Daoy (cell line): ENCODE measurements around the gene CAP1. TPM values are rescaled to one million over a fixed set of nuclear protein-coding genes. Genes with fewer than 3 reads are reported as not detected.
"Not testable (repeated sequence)": the region's sequence is repeated elsewhere in the genome, so short reads cannot be mapped to it uniquely, and the experiment has no call there.

Experiments used
- DNase-seq: peaks from one replicate; pipeline ENCODE4 v3.0.0-alpha.2; 2015; ENCODE audit warnings: low read depth
- total RNA-seq: library from RNA; depleted of rRNA; stranded (reverse); fragments of >200 nt; shearing (Covaris generic); gene quantifications from 2 replicates; pipeline ENCODE4 v1.2.3, GENCODE V29; 2014

The CAP1 gene
- total RNA-seq, 1 experiment from 2014 or later = 451 TPM

DNA sequence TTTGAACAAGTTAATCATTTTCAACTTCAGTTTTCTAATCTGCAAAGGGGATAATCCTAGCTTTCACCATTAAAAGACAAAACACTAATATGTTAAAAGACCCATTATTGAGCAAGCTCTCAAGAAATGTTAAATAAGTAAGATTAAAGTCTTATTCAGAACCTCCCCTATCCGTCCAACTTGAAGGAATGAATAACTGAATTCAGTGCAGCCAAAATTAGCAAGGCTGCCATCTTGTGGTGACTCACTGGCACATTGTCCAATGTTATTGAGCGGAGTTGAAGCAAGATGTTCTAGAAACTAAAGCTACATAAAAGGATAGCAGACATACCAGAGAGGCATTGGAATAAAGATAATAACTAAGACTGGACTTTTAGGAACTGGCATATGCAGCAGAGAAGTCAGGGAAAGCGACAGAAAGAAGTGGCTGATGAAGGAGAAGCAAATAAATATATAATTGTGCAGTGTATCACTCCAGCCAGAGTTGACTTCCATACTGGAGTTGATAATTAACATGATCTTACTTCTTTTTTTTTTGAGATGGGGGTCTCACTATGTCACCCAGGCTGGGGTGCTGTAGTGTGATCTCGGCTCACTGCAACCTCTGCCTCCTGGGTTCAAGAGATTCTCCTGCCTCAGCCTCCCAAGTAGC lies 8.2 kb upstream of the CAP1 start:
- DNase-seq = peak; percentile 54

DNA sequence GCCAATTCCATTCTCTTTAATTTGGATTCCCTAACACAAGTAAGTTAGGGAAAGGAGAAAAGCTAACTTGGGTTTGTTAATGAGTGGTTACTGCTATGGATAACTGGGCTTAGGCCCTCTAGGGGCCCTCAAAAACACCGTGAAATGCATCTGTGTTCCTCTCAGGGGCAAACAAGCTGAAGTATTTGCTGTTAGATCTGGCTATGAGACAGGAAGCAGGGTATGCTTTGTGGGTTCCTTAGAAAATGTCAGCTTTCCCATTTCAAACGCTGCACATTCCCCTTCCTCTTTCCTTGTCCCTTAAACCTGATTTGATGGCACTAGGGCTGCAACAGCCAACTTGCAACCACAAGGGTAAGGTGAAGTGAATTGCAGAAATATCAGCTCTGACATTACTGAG lies 5.7 kb upstream of the CAP1 start:
- DNase-seq = no peak

DNA sequence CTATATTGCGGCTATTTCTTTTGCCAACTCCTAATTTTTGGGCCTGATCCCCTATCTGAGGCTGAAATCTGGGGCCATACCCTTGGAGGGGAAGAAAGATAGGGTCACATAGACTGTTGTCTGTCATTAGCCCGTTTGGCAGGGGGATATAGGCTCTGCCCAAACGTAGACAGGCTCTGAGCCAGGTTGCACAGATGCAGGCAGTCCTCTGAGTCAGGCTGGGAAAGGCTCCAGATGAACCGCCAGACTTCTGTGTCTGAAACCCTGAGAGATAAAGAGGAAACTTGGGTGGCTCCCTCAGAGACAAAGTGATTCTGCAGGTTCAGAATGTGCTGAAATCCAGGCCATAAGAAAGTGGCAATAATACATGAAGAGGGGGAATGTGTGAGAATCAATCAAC lies 4.0 kb upstream of the CAP1 start:
- peak; percentile 83 for DNase-seq

DNA sequence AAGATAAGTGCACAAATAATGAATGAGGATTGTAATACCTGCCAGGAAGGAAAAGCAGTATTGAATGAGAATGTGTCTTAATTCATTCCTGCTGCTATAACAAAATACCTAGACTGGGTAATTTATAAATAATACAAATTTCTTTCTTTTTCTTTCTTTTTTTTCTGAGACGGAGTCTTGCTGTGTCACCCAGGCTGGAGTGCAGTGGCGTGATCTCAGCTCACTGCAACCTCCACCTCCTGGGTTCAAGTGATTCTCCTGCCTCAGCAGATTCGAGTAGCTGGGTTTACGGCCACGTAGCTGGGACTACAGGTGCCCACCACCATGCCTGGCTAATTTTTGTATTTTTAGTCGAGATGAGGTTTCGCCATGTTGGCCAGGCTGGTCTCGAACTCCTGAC lies 3.3 kb upstream of the CAP1 start:
- not testable (repeated sequence) for DNase-seq

DNA sequence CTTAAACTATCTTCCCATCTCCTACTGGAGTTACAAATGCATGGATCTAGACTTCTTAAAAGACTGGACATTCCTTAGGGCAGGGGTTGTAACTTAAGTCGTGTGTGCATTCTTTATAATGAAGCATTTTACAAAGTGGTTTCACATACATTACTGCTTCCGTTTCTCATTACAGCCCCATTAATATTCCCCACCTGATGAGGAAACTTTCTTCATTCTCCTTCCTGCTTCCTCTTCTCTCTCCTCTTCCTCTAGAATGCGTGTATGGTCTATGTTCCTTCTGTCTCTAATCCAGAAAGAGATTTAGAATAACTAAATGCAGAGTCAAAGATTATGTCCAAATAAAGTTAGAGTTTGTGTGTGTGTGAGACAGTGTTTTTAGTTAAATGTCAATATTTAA lies 1.8 kb upstream of the CAP1 start:
- DNase-seq = no peak

DNA sequence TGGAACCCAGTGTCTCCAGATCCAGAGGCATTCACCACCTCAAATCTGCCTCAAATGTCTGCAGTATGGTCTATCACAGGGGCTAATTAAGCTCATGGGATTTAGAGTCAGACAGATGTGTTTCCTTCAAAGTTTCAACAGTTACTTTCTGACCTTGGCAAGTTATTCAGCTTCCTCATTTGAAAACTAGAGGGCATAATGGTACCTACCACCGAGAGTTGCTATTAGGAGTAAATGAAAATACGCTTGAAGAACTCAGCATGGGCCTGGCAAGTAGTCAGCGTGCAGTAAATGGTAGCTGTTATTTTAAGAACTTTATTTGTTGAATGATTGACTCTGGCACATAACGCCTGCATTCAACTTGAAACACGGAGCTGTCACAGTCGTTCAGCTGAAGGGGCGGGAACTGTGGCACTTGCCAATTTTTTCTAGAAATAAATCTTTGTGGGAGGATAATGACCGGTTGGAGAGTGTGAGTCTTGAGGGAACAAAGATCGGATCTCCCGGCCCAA lies 1.2 kb upstream of the CAP1 start:
- no peak for DNase-seq

DNA sequence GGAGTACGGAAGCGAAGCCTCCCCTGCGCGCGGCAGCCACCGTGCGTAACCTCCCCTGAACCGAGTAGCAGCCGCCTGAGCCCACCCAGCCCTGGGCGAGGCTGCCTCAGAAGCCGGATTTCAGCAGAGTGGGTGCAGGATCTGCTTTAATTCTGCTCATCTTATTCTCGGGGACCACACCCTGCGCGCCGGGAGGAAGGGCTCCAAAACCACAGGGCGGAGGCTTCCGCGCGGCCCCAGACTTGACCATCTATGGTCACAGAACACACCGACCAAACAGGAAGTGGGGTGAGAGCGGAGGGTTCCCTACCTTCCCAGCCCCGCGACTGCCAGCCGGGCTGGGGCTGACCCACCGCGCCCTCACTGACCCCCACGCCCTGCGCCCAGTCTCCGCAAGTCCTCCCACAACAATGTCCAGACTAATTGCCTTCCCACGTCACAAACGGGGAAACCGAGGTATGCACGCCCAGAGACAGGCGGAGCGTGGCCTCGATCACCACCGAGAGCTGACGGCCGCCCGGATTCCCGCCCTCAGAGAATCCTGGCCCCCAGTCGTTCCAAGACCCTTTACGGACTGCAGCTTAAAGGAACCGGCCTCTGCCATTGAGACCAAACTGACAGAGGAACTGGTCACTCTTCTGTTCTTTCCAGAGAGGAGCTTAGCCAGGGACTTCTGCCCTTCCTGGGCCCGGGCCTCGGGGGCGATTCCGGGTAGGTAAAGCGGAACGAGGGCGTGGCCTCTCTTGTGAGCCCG lies 595 bp upstream of the CAP1 start:
- peak; percentile 95 for DNase-seq

DNA sequence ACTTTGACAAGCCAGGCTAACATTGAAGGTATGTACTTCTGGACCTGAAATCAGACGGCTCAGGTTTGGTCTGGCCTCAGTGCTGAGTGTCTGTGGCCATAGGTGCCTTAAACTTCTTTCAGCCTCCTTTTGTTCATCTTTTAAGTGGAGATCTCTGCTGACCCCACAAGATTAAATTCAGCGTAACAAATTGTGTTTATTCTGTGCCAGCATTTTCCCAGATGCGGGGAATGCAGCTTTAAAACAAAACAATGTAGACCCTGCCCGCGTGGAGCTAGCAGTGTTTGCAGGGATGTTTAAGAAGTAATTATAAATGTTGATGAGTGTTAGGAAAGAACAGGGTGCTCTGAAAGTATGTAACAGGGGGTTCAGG lies 923 bp downstream of the CAP1 start:
- no peak for DNase-seq

DNA sequence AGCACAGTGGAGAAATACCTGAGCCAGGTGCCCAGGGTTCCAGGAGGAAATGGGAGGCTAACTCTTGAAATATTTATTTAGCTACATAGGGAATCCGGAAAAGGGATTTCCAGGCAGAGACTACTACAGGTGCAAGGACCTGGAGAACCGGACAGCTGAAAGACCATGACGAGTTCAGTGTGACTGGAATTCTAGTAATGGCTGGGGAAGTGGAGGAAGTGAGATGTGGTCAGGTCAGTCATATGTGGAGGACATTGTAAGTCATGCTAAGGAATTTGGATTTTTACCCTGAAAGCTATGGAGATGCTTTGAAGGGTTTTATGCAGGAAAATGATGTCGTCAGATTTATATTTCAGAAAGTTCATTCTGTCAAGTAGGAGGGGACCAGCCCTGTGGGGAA lies 1.8 kb downstream of the CAP1 start:
- no peak for DNase-seq

DNA sequence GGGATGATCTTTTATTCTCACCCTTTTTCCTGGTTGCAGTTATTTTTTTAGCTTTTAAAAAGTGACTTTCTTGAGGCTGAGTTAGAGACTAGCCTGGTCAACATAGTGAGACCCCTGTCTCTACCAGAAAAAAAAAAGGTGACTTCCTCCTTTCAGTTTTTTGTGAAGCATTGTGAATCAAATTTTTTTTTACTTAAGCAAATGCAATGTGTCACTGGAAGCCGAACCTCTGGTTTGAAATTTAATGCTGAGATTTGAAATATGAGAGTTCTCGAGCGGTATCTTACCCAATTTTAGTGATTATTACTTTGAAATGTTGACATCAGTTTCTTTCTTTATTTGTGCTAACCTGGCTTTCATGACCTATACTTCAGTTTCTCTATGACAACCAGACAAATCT lies 3.6 kb downstream of the CAP1 start:
- no peak for DNase-seq

DNA sequence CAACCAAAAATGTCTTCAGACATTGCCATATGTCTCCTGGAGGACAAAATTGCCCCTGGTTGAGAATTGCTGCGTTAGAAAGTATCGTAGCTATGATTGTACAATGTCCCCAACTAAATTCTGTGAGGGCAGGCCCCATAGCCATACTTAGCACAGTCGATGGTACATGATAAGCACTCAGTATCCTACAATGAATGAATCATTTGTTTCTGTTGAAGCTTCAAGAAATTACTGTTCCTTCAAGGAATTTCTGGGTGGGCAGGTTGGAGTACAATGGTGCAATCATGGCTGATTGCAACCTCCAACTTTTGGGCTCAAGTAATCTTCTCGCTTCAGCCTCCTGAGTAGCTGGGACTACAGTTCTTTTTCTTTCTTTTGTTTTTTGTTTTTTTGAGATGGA lies 4.7 kb downstream of the CAP1 start:
- DNase-seq = no peak

DNA sequence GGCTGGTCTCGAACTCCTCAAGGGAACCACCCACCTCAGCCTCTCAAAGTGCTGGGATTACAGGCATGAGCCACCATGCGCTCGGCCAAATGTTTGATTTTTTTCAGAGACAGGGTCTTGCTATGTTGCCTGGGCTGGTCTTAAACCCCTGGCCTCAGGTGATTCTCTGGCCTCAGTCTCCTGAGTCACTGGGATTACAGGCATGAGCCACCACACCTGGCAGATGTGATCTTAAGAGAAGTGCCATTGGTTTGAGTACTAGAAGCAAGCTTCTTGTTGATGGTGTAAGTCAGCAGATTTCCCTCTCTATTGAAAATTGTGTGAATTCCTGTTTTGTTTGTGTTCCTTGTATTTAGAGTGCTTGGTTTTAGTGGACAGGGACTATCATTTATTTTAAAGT lies 5.2 kb downstream of the CAP1 start:
- no peak for DNase-seq

DNA sequence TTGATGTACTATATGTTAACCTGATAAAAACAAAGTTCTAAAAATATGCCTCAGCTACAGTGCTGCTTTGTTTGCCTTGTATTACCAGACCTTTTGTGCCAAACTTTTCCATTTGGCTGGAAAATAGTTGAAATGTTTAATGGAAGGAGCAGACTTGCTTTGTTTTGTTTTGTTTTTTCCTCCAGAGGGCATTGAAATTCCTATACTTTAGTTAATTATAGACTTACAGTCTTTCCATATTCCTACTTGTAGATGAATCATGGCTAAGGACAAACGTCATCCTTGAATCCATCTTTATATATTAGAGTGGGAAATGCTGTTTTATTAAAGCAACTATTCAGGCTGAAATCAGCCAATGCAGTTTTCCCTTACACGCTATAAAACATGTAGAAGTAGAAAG lies 6.7 kb downstream of the CAP1 start:
- no peak for DNase-seq

DNA sequence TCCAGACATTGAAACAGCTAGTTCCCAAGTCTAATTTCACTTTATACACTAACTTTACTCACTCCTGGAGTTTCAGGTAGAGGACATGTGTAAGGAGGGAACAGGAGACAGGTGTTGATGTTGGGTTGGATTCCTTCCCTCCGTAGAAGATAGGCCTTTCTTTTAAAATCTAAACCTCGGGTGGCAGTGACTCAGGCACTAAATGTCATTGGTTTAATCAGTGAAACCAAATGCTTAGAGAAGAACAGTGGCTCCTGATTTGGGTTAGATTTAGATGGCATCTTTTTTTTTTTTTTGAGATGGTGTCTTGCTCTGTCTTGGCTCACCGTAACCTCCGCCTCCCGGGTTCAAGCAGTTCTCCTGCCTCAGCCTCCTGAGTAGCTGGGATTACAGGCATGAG lies 7.2 kb downstream of the CAP1 start:
- no peak for DNase-seq

DNA sequence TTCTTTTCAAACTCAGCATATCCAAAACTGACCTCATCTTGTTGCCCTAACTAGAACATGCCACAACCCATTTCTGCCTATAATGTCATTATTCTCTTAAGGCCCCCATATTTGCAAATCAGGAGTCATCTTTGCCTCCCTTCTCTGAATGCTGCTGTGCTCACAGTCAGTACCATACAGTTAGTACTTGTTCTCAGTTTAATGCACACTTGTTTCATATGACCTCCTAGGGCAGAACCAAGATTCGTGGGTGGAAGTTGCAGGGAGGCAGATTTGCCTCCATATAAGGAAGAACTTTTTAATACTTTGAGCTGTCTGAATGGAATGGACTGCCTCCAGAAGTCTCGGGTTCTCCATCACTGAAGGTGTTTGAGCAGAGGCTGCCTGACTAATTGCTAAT lies 9.2 kb downstream of the CAP1 start:
- no peak for DNase-seq

DNA sequence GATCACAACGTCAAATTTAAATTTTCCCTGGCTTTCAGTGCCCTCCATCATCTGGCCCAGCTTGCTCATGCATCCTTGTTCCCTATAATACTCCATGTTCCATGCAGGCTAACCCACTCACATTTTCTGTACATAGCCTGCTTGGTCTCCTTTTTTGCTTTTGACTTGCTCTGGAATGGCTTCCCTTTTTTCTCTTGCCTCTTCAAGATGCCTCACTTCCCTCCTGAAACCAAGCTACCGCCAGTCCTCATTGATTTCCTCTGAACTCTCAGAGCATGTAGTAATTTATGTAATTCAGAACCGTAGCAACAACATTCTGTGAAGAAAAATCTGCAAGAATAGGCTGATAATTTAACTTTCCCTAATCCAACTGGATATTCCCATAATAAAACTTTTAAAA lies 10.3 kb downstream of the CAP1 start:
- no peak for DNase-seq

DNA sequence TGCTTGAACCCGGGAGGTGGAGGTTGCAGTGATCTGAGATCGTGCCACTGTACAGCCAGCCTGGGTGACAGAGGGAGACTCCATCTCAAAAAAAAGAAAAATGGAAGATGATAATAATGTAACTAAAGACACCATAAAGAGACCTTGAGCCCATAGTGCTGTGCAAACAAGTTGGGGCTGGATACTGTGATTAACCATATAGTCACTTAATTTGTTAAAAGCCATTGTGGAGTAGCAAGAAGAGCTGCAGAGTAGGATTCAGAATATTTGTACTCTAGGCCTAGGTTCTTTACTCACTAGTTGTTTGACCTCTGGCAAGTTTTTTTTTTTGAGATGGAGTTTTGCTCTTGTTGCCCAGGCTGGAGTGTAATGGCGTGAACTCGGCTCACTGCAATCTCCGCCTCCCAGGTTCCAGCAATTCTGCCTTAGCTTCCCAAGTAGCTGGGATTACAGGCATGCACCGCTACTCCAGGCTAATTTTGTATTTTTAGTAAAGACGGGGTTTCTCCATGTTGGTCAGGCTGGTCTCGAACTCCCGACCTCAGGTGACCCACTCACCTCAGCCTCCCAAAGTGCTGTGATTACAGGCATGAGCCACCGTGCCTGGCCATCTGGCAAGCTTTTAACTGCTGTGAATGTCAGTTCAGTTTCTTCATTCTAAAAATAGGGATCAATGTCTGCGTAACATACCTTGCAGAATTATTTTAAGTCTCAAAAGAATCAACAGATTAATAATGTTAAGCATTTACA lies 12.8 kb downstream of the CAP1 start:
- no peak for DNase-seq

DNA sequence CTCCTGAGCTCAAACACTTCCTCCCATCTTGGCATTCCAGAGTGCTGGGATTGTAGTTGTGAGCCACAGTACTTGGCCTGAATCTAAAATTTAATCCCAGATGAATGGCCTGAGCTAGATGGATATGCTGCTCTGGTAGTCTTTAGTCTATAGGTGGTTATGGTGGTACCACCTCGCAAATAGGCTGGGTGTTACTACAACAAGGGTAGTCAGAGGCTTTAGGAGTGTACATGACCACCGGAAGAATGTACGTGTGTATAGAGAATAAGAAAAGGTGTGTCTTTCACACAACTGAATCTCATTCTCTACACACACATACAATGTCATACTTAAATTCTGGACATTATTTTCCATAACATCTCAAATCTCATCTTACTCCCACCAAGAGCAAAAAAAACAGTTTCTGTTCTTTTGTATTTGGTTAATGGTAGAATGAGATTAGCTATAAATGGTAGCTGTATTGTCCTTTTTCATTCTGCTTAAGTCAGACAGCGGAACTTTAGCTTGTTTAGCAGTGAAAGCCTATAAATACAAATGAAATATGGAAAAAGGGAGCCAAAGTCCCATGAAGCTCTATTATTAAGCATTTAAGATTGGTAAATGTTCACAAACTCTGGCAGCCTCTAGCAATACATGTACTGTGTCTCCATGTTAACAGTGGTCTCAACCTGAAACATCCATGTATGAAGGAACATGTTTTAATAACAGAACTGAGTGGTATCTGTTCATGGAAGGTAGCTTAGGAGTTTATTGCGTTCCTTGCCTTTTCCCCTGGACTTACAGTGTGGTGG lies 16.2 kb downstream of the CAP1 start:
- no peak for DNase-seq

DNA sequence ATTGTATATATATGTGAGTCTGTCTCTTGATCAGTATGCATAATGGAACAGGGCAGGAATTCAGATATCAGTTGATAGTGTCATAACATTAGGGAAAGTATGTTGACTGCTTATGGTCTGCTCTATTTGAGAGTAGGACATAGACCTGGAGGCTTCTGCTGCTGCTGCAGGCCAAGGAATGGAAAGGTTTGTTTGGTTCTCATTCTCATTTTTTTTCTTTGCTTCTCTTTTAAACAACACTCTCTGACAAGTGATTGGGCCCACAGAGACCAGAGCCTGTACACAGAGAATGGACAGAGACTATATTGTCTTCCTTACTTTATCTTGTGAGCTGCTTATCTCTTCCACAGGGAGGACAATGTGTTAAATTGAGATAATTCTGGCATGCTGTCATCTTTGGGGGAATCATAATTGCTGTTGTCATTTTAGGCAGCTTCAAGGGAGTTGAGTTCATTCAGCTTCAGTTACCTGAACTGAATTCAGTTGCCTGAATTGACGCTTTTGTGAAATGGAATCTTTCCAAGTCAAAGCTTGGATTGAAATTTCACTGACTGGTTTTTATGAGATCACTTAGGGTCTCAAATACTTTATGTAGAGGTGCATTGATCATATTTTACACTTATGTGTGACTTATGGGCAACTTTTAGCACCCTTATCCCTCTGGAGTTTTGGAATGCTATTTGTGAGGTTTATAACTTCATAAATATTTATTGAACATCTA lies 16.9 kb downstream of the CAP1 start:
- DNase-seq = no peak

DNA sequence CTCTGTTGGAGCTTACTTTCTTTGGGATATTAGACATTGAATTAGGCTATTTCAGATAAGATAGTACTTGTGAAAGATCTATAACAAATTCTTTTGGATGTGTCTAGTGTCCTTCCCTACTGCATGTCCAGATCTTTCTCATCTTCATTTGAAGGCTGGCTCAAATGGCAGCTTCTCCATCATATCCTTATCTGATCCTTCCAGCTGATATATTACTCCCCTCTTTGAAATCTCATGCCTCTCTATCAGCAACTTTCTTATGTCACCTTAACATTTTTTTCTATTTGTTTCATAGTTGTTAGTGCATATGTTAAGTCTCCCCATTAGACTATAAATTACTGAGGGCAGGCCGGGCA lies 17.5 kb downstream of the CAP1 start:
- DNase-seq = no peak
